OCI-LY7 (cell line): ENCODE results near the gene METTL22.

Experiments
- EZH2phosphoT487 ChIP-seq: fragments of 200-600 bp; sonication (generic); IDR thresholded peaks from 2 replicates; pipeline ENCODE4 v1.6.1; 2018; ENCODE audit warnings: low read depth, borderline replicate concordance, mild to moderate bottlenecking, mixed run types, antibody characterized with exemption, low read length, moderate library complexity, mixed read lengths
- TF ChIP-seq, protein P1 (sequence below): fragments of 200-600 bp; sonication (generic); conservative IDR thresholded peaks from 2 replicates; pipeline ENCODE4 v1.5.1; 2014; ENCODE audit warnings: mild to moderate bottlenecking, antibody characterized with exemption, low read length, moderate library complexity, mixed read lengths

DNA sequence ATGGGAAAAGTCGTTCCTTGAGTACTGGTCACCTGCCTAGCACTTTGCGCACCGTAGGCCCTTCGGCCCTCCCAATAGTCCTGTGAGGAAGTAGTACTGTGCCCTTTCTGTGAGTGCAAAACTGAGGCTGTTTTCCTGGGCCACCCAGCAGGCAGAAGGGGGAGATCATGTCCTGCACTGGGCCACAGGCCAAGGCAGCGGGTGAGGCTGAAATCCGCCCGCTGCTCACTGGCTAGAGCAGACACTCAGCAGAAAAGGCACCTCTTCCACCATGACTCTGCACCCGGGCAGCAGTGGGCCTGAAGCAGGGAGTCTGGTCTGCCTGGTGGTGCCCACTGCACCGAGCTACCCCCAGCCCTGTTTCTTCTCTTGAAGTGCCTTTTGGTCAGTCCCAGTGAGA is 20.2 kb downstream of the METTL22 start:
- TF ChIP-seq EZH2phosphoT487 = no peak
- TF ChIP-seq, protein P1, sequence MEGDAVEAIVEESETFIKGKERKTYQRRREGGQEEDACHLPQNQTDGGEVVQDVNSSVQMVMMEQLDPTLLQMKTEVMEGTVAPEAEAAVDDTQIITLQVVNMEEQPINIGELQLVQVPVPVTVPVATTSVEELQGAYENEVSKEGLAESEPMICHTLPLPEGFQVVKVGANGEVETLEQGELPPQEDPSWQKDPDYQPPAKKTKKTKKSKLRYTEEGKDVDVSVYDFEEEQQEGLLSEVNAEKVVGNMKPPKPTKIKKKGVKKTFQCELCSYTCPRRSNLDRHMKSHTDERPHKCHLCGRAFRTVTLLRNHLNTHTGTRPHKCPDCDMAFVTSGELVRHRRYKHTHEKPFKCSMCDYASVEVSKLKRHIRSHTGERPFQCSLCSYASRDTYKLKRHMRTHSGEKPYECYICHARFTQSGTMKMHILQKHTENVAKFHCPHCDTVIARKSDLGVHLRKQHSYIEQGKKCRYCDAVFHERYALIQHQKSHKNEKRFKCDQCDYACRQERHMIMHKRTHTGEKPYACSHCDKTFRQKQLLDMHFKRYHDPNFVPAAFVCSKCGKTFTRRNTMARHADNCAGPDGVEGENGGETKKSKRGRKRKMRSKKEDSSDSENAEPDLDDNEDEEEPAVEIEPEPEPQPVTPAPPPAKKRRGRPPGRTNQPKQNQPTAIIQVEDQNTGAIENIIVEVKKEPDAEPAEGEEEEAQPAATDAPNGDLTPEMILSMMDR = no peak
